22Rv1 (cell line): ENCODE results near the gene ADRM1.

Source experiments
- H3K27ac ChIP-seq: fragments of 450-650 bp; 2 replicates; pipeline ENCODE4 v1.5.1; 2017
- CTCF ChIP-seq: fragments of 450-650 bp; IDR thresholded peaks from 2 replicates; pipeline ENCODE4 v1.5.1; 2017; ENCODE audit warnings: mild to moderate bottlenecking
- ZFX ChIP-seq: fragments of 450-650 bp; IDR thresholded peaks from 2 replicates; pipeline ENCODE4 v1.6.1; 2017; ENCODE audit warnings: antibody characterized with exemption, borderline replicate concordance

ADRM1 gene

DNA sequence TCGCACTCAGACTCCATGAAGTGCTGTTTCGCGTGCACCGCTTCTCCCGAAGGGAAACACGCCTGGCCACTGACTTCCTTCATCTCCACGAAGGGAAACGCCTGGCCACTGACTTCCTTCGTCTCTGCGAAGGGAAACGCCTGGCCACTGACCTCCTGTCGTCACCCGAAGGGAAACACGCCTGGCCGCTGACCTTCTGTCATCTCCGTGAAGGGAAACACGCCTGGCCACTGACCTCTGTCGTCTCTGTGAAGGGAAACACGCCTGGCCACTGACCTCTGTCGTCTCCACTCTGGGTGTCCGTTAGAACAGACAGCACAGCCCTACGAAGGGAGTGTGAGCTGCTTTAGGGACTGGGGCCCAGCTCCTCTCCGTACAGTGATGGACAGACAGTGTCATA is 17.1 kb upstream of the ADRM1 start:
- TF ChIP-seq CTCF (no peak), ZFX (no peak)
- H3K27ac ChIP-seq: no peak overlapping the region

DNA sequence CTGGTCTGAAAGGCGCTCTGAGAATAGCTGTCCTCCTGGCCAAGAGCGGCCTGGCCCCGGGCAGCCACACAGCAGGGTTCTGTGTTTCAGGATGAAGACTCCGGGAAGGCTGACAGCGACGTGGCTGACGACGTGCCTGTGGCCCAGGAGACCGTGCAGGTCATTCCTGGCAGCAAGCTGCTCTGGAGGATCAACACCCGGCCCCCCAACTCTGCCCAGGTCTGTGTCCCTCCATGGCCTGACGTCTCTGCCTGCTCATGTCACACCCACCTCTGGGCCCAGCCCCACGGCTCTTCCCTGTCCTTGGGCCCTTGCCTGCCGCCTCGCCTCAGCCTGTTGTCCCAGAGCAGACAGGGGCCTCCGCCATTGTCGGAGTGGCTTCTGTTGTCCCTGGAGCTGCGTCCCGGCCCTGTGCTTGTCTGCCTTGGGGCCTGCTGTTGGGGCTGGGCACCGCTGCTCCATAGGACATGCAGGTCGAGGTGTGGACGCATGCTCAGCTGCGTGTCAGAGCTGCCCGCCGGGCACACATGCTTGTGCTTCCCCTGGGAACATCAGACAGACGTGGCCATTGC is 16.2 kb upstream of the ADRM1 start:
- H3K27ac ChIP-seq: no peak overlapping the region
- TF ChIP-seq CTCF (no peak), ZFX (no peak)

DNA sequence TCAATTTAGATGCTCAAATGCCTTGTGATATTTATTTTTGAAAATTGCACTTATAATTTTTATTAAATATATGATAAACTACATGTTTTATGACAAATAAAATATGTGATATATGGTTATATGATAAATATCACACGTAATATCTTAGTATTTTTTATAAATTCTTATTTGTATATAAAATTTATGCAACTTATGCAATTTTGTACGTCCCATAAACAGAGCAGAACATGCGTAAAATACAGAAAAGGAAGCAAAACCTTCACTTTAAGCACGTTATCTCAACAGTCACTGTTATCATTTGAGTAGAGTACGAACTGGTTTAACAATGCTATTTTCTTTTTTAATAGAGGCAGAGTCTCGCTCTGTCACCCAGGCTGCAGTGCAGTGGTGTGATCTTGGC is 15.7 kb upstream of the ADRM1 start:
- H3K27ac ChIP-seq: no peak overlapping the region
- TF ChIP-seq CTCF (no peak), ZFX (no peak)

DNA sequence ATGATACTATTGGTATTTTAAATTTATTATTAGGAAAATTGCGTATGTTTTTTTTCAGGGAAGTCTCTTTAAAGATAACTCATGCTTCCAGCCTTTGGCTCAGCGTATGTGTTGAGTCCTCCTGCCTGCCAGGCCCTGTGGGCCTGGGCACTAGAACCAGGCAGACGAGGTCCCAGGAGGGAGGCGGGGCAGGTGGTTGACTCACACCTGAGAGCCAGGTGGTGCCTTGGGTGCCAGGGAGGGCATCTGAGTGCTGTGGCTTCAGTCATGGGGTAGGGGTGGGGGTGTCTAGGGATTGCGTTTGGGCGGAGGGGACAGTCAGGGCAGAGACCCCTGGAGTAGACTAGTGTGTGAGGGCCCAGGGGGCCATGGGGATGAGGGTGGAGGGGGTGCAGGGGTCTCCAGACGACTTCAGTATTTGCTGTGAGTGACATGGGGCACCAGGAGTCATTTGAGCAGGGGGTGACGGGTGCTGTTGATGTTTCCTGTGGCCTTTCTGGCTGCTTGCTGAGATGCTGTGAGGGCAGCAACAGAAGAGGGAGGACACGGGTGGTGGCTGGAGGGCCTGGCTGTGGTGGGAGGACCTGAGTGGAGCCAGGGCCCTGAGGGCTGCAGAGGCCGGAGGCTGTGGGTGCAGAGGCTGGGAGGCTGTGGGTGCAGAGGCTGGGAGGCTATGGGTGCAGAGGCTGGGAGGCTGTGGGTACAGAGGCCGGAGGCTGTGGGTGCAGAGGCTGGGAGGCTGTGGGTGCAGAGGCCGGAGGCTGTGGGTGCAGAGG is 14.8 kb upstream of the ADRM1 start:
- H3K27ac ChIP-seq: no peak overlapping the region
- no peak for TF ChIP-seq CTCF
- TF ChIP-seq ZFX: no peak

DNA sequence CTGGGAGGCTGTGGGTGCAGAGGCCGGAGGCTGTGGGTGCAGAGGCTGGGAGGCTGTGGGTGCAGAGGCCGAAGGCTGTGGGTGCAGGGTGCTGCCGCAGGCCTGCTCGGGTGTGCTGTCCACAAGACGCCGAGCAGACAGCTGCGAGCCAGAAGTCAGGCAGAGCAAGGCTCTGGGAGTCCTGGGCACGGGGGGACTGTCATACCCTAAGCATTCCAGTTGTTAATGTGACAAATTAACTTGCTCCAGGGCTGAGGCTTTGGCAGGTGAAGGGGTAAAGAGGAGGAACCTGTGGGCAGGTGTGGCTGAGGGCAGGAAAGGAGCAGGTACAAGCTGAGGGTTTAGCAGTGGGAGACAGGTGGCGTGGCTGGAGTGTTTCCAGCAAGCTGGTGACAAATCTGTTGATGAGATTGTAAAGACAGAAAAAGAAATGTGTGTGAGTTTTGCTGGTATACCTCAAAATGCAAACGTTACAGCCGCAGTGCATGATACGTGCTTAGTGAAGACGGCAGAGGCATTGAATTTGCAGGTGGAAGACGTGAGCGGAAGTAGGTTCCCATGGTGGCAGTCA is 14.2 kb upstream of the ADRM1 start:
- TF ChIP-seq ZFX: no peak
- no peak for TF ChIP-seq CTCF
- H3K27ac ChIP-seq: no peak overlapping the region

- no peak for TF ChIP-seq CTCF
- no peak for TF ChIP-seq ZFX
Observed at GRCh38 chr20:62289131-62289530, 13.7 kb upstream of the ADRM1 start.

DNA sequence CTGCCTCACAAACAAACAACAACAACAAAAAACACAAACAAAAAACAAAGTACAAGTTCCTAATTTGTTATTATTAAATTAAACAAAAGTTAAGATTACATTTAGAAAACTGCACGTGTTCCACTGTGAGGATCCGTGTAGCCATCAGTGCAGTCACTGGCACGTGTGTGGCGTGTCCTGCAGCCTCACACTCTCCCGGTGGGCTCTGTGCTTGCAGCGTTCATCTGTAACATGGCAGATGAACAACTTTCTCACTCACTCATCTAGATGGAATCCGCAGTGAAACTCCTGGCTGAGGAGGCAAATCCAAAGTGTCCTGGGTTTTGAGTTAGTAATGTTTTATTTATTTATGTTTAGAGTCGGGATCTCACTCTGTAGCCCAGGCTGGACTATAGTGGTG is 12.9 kb upstream of the ADRM1 start:
- TF ChIP-seq ZFX (no peak), CTCF (no peak)
- H3K27ac ChIP-seq: no peak overlapping the region

More at GRCh38 chr20:62289131-62289530, 13.7 kb upstream of the ADRM1 start:
- no peak overlapping the region for H3K27ac ChIP-seq
